ENCODE results near the gene CDK2.
"Not testable (repeated sequence)": the region's sequence is repeated elsewhere in the genome, so short reads cannot be mapped to it uniquely, and the experiment has no call there.

CDK2 gene

DNA sequence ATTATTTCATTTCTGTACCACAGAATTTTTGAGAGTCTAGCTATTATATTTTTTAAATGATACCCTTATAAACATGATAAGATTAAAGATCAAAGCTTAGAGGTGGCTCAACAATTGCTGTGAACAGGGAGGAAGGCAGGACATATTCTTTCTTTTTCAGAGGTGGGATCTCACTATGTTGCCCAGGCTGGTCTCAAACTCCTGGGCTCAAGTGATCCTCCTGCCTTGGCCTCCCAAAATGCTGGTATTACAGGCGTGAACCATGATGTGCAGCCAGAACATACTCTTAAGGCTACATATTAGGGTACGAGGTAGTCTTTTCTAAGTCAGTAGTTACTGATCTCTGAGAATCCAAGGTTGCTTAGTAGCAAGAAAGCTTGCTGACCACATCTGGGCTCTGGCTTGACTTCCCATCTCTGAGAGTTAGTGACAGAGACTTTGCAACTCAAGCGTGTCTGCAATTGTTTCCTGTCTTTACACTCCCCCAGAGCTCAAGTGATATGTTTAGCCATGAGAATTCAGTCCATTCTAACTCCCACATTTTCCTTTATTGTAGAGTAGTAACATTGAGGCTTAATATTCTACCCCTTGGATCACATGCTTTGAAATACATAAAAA is 15.8 kb downstream of the CDK2 start:
- no peak for DNase-seq (ENCODE audit: low read depth)

DNA sequence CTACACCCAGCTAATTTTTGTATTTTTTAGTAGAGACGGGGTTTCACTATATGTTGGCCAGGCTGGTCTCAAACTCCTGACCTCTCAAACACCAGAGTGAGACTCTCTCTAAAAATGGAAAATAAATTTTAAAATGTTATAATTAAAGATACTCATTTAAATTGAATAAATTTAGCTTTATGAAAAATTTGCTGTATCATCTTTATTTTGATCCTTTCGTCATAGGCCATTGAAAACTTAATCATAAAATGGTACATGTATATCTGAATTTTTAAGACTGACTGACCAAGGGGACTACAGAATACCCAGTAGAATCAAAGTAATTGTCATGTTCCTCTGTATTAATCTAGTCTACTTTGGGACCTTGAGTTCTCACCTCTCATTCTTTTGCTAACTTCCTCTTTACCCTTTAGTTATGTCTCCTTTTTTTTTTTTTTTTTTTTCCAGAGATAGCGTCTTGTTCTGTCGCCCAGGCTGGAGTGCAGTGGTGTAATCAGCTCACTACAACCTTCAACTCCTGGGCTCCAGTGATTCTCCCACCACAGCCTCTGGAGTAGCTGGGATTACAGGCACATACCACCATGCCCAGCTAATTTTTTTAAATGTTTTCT is 16.7 kb downstream of the CDK2 start:
- DNase-seq (ENCODE audit: low read depth), result no peak

DNA sequence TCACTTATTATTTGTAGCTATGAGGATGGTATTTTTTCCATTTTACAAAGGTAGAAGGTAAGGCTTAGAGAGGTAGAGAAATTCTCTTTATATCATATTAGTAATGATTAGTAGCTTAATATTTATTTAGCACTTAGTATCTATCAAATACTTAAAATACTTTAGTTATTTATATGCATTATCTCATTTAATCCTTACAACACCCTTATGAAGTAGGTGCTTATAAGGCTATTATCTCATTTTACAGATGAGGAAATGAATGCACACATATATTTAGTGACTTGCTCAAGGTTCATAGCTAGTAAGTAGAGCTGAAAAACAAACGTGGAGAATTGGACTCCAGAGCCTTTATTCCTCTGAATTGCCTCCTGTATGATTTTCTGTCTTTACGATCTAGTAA is 18.2 kb downstream of the CDK2 start:
- no peak for DNase-seq (ENCODE audit: low read depth)

DNA sequence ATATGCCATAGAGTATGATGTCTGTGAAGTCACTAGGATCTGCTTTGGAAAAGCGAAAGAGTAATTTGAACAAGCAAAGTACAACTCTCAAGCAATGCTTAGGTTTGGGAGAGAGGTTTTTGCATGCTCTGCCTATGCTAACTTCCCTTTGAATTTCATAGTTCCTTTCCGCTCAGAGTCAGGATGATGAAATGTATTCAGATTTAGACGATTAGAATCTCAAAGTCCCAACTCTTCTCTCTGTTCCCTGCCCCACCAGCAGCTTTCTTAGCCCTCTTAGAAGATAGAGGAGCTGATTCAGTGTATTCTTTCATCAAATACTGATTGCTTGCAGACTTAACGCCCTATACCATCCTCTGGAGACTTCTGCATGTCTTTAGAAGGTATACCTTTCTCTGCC is 18.7 kb downstream of the CDK2 start:
- DNase-seq (ENCODE audit: low read depth), result no peak

DNA sequence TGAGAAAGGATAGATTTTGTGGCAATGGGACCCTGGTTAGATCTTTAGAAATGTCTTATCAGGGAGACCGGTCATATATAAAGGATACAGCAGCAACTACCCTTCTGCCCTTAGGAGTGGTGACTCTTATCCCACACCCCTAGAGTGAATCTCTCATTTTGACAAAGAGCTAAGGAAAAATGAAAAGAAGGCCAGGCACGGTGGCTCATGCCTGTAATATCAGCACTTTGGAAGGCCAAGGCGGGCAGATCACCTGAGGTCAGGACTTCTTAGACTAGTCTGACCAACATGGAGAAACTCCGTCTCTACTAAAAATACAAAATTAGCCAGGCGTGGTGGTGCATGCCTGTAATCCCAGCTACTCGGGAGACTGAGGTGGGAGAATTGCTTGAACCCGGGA is 19.3 kb downstream of the CDK2 start:
- not testable (repeated sequence) for DNase-seq (ENCODE audit: low read depth)

DNA sequence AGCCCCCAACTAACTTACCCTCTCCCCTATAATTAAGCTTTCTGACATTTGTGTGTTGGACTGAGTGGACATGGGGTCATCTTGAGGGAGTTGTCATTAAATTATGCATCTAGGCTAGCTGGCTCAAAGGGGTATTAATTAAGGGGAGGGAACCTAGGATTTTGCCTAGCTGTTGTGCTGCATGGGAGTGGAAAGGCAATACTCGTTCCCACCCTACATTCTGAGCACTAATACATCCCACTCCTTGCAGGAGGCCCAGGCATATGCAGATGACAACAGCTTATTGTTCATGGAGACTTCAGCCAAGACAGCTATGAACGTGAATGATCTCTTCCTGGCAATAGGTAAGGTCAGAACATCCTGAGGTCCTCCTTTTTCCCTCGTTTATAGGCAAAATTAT is 24.5 kb downstream of the CDK2 start:
- DNase-seq (ENCODE audit: low read depth), result no peak

GRCh38 chr12:55993230-55993853 is 26.7 kb downstream of the CDK2 start:
- no peak for DNase-seq (ENCODE audit: low read depth)

DNA sequence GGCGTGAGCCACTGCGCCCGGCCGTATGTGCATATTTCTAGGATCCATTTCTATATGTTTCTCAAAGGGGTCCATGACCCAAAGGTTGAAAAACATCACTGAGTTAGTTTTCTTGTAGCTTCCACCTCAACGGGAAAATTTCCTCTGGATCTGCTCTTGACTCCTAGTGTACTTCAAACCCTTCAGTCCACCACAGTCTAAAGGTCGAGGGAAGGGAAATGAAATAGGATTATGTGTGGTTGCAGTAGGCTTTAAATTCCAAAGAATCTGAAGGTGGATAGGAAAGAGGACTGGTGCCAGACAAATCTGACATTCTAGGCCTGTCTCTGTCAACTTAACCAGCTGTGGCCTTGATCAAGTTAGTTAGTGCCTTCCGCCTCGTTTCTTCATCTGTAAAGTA is 28.7 kb downstream of the CDK2 start:
- DNase-seq (ENCODE audit: low read depth), result no peak

GRCh38 chr12:55996201-55996714 is 29.6 kb downstream of the CDK2 start:
- DNase-seq (ENCODE audit: low read depth), result no peak

DNA sequence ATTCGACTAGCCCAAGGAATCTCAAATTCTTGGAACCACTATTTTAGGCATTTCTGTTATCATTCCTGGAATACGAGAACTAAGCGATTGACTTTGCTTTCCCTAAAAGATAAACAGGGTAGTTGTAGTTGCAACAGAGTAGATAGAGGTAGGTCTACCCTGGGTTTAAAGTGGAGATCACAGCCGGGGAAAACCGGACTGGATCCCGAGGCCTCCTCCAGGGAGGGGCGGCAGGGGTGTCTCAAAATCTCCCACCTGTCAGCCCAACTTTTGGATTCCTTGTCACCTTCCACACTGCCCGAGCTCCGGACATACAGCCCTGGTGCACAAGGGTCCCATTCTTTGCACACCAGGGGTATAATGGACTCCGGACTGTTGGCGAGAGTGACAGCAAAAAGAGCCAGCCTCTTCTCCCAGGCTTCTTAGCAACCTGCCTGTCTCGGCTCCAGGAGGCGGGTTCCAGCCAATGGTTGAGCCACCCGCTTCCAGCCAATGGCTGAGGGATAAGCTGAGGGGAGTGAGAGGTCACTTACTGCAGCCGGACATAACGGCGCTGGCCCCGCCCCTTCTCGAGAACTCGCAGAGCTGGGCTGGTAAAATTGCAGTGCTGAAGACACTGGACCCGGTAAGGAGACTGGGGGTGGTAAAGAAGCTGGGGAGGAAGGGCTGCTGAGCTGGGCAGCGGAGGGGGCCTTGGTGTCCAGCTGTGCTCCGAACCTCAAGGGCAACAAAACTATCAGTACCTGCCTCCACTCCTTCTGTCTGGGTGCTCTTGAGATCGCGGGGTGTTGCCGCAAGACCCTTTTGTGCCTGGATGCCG is 30.3 kb downstream of the CDK2 start, which contains the start of gene SUOX:
SUOX (plus strand) TSS at position 562 of the 820 bp plus-strand sequence. CDS start 4,946 bp downstream, outside the sequence.
- no peak for DNase-seq (ENCODE audit: low read depth)

DNA sequence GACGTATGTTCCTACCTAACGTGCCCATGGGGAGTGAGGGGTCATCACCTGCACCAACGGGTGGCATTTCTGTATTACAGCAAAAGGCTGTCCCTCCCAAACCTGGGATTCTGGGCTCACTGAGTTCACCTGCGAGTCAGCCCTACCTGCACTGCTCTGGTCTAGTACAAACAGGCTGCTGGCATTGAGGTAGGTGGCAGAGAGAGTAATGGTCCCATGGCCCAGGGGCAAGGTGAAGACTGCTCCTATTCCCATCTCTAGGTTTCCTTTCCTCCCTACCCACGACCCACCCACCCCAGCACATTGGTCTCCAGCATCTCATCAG is 30.9 kb downstream of the CDK2 start:
- DNase-seq (ENCODE audit: low read depth), result no peak

- DNase-seq (ENCODE audit: low read depth), result not testable (repeated sequence)
Measured at GRCh38 chr12:55999522-55999921, 32.9 kb downstream of the CDK2 start.

GRCh38 chr12:55999999-56000540 is 33.4 kb downstream of the CDK2 start:
- DNase-seq (ENCODE audit: low read depth), result not testable (repeated sequence)

DNA sequence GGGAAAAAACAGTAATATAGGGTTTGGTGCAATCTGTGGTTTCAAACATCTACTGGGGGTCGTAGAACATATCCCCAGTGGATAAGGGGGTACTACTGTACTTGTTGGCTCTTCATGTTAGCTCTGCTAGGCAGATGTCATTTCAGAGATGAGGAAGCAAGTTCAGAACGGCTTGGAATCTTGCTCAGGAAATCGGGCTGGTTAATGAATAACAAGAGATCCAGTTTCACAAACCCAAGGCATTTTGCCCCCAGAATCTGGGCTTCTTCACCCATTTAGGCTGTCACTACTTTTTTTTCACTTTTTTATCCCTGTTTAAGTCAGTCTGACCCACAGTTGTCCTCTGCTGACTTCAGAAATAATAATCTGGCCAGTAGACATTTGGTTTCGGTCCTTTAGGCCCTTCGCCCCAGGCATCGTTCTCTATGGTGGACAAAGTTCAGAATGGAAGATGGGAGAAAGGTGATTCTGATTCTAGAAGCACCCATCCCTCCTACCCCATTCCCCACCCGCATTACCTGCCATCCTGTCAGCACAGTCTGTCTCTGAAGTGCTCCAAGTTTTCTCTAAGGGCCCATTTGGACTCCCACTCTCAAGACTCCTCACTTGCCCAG is 35.0 kb downstream of the CDK2 start:
- DNase-seq (ENCODE audit: low read depth), result no peak

GRCh38 chr12:56003376-56003775 is 36.7 kb downstream of the CDK2 start:
- not testable (repeated sequence) for DNase-seq (ENCODE audit: low read depth)

DNA sequence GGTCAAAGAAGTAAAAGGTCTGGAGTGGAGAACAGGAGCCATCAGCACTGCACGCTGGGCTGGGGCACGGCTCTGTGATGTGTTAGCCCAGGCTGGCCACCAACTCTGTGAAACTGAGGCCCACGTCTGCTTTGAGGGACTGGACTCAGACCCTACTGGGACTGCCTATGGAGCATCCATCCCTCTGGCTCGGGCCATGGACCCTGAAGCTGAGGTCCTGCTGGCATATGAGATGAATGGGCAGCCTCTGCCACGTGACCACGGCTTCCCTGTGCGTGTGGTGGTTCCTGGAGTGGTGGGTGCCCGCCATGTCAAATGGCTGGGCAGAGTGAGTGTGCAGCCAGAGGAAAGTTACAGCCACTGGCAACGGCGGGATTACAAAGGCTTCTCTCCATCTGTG is 37.6 kb downstream of the CDK2 start:
- no peak for DNase-seq (ENCODE audit: low read depth)

- DNase-seq (ENCODE audit: low read depth), result no peak
Measured at GRCh38 chr12:56007564-56008559, 41.2 kb downstream of the CDK2 start.

- no peak for DNase-seq (ENCODE audit: low read depth)
Measured at GRCh38 chr12:56010111-56010570, 43.5 kb downstream of the CDK2 start.

GRCh38 chr12:56011509-56012090 is 45.0 kb downstream of the CDK2 start:
- no peak for DNase-seq (ENCODE audit: low read depth)

DNA sequence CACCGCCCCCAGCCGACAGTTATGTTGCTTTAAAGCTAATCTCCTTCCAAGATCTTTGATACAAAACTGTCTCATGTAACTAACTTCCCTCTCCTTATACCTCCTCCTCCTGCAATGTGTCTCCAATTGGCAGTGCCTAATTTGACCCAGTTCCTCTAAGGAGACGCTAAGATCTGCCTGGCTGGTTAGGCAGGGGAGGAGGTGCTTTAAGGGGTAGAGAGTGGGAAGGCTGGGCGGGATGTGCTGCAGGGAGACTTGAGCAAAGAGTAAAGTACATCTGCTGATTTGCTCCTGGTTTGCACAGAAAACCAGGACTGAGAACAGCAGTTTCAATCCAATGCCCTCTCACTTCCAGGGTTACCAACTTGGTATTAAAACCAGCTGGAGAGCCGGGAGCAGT is 46.9 kb downstream of the CDK2 start:
- no peak for DNase-seq (ENCODE audit: low read depth)

Data from stimulated activated CD8-positive, alpha-beta memory T cell treated with anti-CD3 and anti-CD28 coated beads, Interleukin-15, amount 100 ng/mL, for 24 hours (primary cell).